ENCODE results near the gene TCFL5.

The TCFL5 gene

GRCh38 chr20:62804627-62805154, 56.9 kb downstream of the TCFL5 start, which contains the start of gene OGFR:
Gene OGFR, plus strand, starts transcription at chr20:62804835. Its CDS starts 25 bp downstream, at chr20:62804860.
- H3K4me1 ChIP-seq (ENCODE audit: control insufficient read depth, insufficient read depth, low read depth, low read length), result peaks cover 20% of the 10 kb centered on the region
- H2AFZ ChIP-seq (ENCODE audit: low read depth, low read length), result peak within 1 kb of the TSS; percentile 75
- peak within 1 kb of the TSS; percentile 90 to 99 for H3K18ac ChIP-seq (ENCODE audit: low read depth in 1 of 2, low read length in 2 of 2)
- H3K27ac ChIP-seq (ENCODE audit: low read length, poor library complexity, severe bottlenecking), result no peak within 1 kb of the TSS
- no peak within 1 kb of the TSS for H2AK5ac ChIP-seq (ENCODE audit: low read length, severe bottlenecking)
- peak; percentile 61 for DNase-seq
- H3K4ac ChIP-seq (ENCODE audit: low read depth in 1 of 2, low read length in 2 of 2), result peak within 1 kb of the TSS; percentile 70 to 75
- H4K8ac ChIP-seq (ENCODE audit: low read length), result peak within 1 kb of the TSS; percentile 93
- no peaks in the 10 kb centered on the region for H3K27me3 ChIP-seq (ENCODE audit: control insufficient read depth in 1 of 2, insufficient read depth in 1 of 2, low read length in 2 of 2)
- peaks cover 45 to 49% of the 10 kb centered on the region in 2 experiments for H3K36me3 ChIP-seq (ENCODE audit: control insufficient read depth in 1 of 2, insufficient read depth in 2 of 2, low read depth in 1 of 2, low read length in 2 of 2)
- under 1% methylated on average over 32 of the region's 77 CpGs for WGBS
- peak within 1 kb of the TSS; percentile 67 for H2BK120ac ChIP-seq (ENCODE audit: low read depth, low read length)
- H3K9ac ChIP-seq (ENCODE audit: low read length), result peak within 1 kb of the TSS; percentile 86
- peak within 1 kb of the TSS in 1 of 2 experiments; percentile 98 for H3K14ac ChIP-seq (ENCODE audit: low read length in 2 of 2)
- H3K4me2 ChIP-seq (ENCODE audit: low read length, poor library complexity, severe bottlenecking), result peak within 1 kb of the TSS; percentile 92
- peak within 1 kb of the TSS; percentile 91 for H4K91ac ChIP-seq (ENCODE audit: low read length)
- H2BK12ac ChIP-seq (ENCODE audit: low read length in 2 of 2), result peak within 1 kb of the TSS in 1 of 2 experiments; percentile 34
- peak within 1 kb of the TSS in 1 of 2 experiments; percentile 96 for H3K23ac ChIP-seq (ENCODE audit: low read length in 2 of 2)
- no peaks in the 10 kb centered on the region for H3K9me3 ChIP-seq (ENCODE audit: control insufficient read depth, low read length)
- H2BK15ac ChIP-seq (ENCODE audit: low read depth, poor library complexity, severe bottlenecking), result peak within 1 kb of the TSS; percentile 78
- H3K79me1 ChIP-seq (replicated peaks; ENCODE audit: low read length, poor library complexity, severe bottlenecking), result peaks cover 26% of the 10 kb centered on the region
- H2BK5ac ChIP-seq (ENCODE audit: low read depth, low read length, poor library complexity, severe bottlenecking), result peak within 1 kb of the TSS; percentile 70
- H3K4me3 ChIP-seq (ENCODE audit: insufficient read depth in 1 of 2, low read depth in 1 of 2, low read length in 2 of 2), result peak within 1 kb of the TSS; percentile 86 to 99

- peaks cover 23% of the 10 kb centered on the region for H3K4me1 ChIP-seq (ENCODE audit: control insufficient read depth, insufficient read depth, low read depth, low read length)
- peak overlapping the region in 1 of 2 experiments; percentile 32 for H2BK12ac ChIP-seq (ENCODE audit: low read length in 2 of 2)
- H3K27ac ChIP-seq (ENCODE audit: low read length, poor library complexity, severe bottlenecking), result no peak overlapping the region
- H4K8ac ChIP-seq (ENCODE audit: low read length), result peak overlapping the region; percentile 70
- H3K4ac ChIP-seq (ENCODE audit: low read depth in 1 of 2, low read length in 2 of 2), result peak overlapping the region in 1 of 2 experiments; percentile 72
- no peaks in the 10 kb centered on the region for H3K27me3 ChIP-seq (ENCODE audit: control insufficient read depth in 1 of 2, insufficient read depth in 1 of 2, low read length in 2 of 2)
- peak overlapping the region; percentile 18 for H4K91ac ChIP-seq (ENCODE audit: low read length)
- peak overlapping the region; percentile 26 for H2BK15ac ChIP-seq (ENCODE audit: low read depth, poor library complexity, severe bottlenecking)
- peak overlapping the region in 1 of 2 experiments; percentile 87 for H3K23ac ChIP-seq (ENCODE audit: low read length in 2 of 2)
- peak overlapping the region; percentile 18 for H2AFZ ChIP-seq (ENCODE audit: low read depth, low read length)
- H3K4me2 ChIP-seq (ENCODE audit: low read length, poor library complexity, severe bottlenecking), result peak overlapping the region; percentile 56
- H3K79me1 ChIP-seq (replicated peaks; ENCODE audit: low read length, poor library complexity, severe bottlenecking), result peaks cover 22% of the 10 kb centered on the region
- no peak overlapping the region for H2BK5ac ChIP-seq (ENCODE audit: low read depth, low read length, poor library complexity, severe bottlenecking)
- WGBS, result 33% methylated on average over 18 of the region's 25 CpGs
- H3K14ac ChIP-seq (ENCODE audit: low read length in 2 of 2), result no peak overlapping the region
- H3K9me3 ChIP-seq (ENCODE audit: control insufficient read depth, low read length), result no peaks in the 10 kb centered on the region
- H2AK5ac ChIP-seq (ENCODE audit: low read length, severe bottlenecking), result no peak overlapping the region
- peak overlapping the region; percentile 51 to 70 for H3K4me3 ChIP-seq (ENCODE audit: insufficient read depth in 1 of 2, low read depth in 1 of 2, low read length in 2 of 2)
- DNase-seq, result no peak
- no peak overlapping the region for H3K18ac ChIP-seq (ENCODE audit: low read depth in 1 of 2, low read length in 2 of 2)
- H2BK120ac ChIP-seq (ENCODE audit: low read depth, low read length), result peak overlapping the region; percentile 29
- H3K36me3 ChIP-seq (ENCODE audit: control insufficient read depth in 1 of 2, insufficient read depth in 2 of 2, low read depth in 1 of 2, low read length in 2 of 2), result peaks cover 45 to 49% of the 10 kb centered on the region in 2 experiments
- H3K9ac ChIP-seq (ENCODE audit: low read length), result peak overlapping the region; percentile 51
These were observed 57.5 kb downstream of the TCFL5 start for GRCh38 chr20:62804021-62804626.

- Histone ChIP-seq H3K9me3 (ENCODE audit: control insufficient read depth, low read length) (no peaks in the 10 kb centered on the region), H3K4me3 (ENCODE audit: insufficient read depth in 1 of 2, low read depth in 1 of 2, low read length in 2 of 2) (no peak overlapping the region), H2BK12ac (ENCODE audit: low read length in 2 of 2) (no peak overlapping the region), H3K18ac (ENCODE audit: low read depth in 1 of 2, low read length in 2 of 2) (no peak overlapping the region), H3K9ac (ENCODE audit: low read length) (no peak overlapping the region), H4K91ac (ENCODE audit: low read length) (no peak overlapping the region), H2BK120ac (ENCODE audit: low read depth, low read length) (no peak overlapping the region), H2BK5ac (ENCODE audit: low read depth, low read length, poor library complexity, severe bottlenecking) (no peak overlapping the region), H3K4me2 (ENCODE audit: low read length, poor library complexity, severe bottlenecking) (no peak overlapping the region), H3K36me3 (ENCODE audit: control insufficient read depth in 1 of 2, insufficient read depth in 2 of 2, low read depth in 1 of 2, low read length in 2 of 2) (peaks cover 46 to 54% of the 10 kb centered on the region in 2 experiments), H4K8ac (ENCODE audit: low read length) (no peak overlapping the region), H3K27ac (ENCODE audit: low read length, poor library complexity, severe bottlenecking) (no peak overlapping the region), H2AFZ (ENCODE audit: low read depth, low read length) (no peak overlapping the region), H3K14ac (ENCODE audit: low read length in 2 of 2) (no peak overlapping the region), H3K27me3 (ENCODE audit: control insufficient read depth in 1 of 2, insufficient read depth in 1 of 2, low read length in 2 of 2) (no peaks in the 10 kb centered on the region), H3K23ac (ENCODE audit: low read length in 2 of 2) (no peak overlapping the region), H3K79me1 (replicated peaks; ENCODE audit: low read length, poor library complexity, severe bottlenecking) (peaks cover 25% of the 10 kb centered on the region), H3K4ac (ENCODE audit: low read depth in 1 of 2, low read length in 2 of 2) (no peak overlapping the region), H3K4me1 (ENCODE audit: control insufficient read depth, insufficient read depth, low read depth, low read length) (peaks cover 33% of the 10 kb centered on the region), H2AK5ac (ENCODE audit: low read length, severe bottlenecking) (no peak overlapping the region), H2BK15ac (ENCODE audit: low read depth, poor library complexity, severe bottlenecking) (no peak overlapping the region)
- no peak for DNase-seq
- 87% methylated on average over 21 of the region's 22 CpGs for WGBS
These were observed 59.5 kb downstream of the TCFL5 start for GRCh38 chr20:62802026-62802712.

All from mesenchymal stem cell (in vitro differentiated cells and primary cell).